ENCODE results near the gene GARIN3.

Gene GARIN3

GRCh38 chr5:157157293-157157891, 8.7 kb downstream of the GARIN3 start (continued):
- TF ChIP-seq ZBTB49 (tag by site-specific recombination; IDR thresholded peaks at IDR 0.05; ENCODE audit: low read depth) (no peak), MEIS1 (CRISPR knock-in tag; IDR thresholded peaks at IDR 0.05; ENCODE audit: borderline replicate concordance) (no peak), ZNF335 (tag by site-specific recombination; conservative IDR thresholded peaks at IDR 0.05) (no peak), ZNF776 (tag by site-specific recombination; IDR thresholded peaks at IDR 0.05; ENCODE audit: borderline replicate concordance) (no peak), ZBTB11 (tag by site-specific recombination; conservative IDR thresholded peaks at IDR 0.05; ENCODE audit: low read depth) (peak; percentile 58), KLF10 (tag by site-specific recombination; IDR thresholded peaks at IDR 0.05) (no peak), ZNF514 (tag by site-specific recombination; IDR thresholded peaks at IDR 0.05) (no peak), ZNF274 (IDR thresholded peaks at IDR 0.05; ENCODE audit: low read length) (no peak), ZNF274 (tag by site-specific recombination; IDR thresholded peaks at IDR 0.05; ENCODE audit: borderline replicate concordance) (no peak), CTCF (tag by site-specific recombination; IDR thresholded peaks at IDR 0.05) (no peak), ZNF202 (tag by site-specific recombination; IDR thresholded peaks at IDR 0.05; ENCODE audit: borderline replicate concordance) (peak; percentile 58; the same call in 1 of the 2 replicates), ZNF664 (tag by site-specific recombination; IDR thresholded peaks at IDR 0.05) (peak; percentile 15; the same call in 1 of the 2 replicates), ZNF398 (tag by site-specific recombination; IDR thresholded peaks at IDR 0.05) (no peak), ATF2 (tag by site-specific recombination; IDR thresholded peaks at IDR 0.05; ENCODE audit: low read depth) (no peak), PRDM1 (tag by site-specific recombination; IDR thresholded peaks at IDR 0.05) (no peak), REST (tag by site-specific recombination; IDR thresholded peaks at IDR 0.05) (no peak), ZNF341 (tag by site-specific recombination; IDR thresholded peaks at IDR 0.05; ENCODE audit: low read depth) (no peak), ELK4 (IDR thresholded peaks at IDR 0.05; ENCODE audit: borderline replicate concordance, low read depth, low read length) (no peak), ZNF266 (tag by site-specific recombination; IDR thresholded peaks at IDR 0.05; ENCODE audit: low read depth) (peak; percentile 33; the same call in 1 of the 2 replicates), ZNF624 (tag by site-specific recombination; IDR thresholded peaks at IDR 0.05) (no peak), ZNF223 (tag by site-specific recombination; IDR thresholded peaks at IDR 0.05) (no peak), ZNF214 (tag by site-specific recombination; IDR thresholded peaks at IDR 0.05; ENCODE audit: borderline replicate concordance) (no peak), ZFP3 (tag by site-specific recombination; IDR thresholded peaks at IDR 0.05; ENCODE audit: low read depth) (no peak)

All from HEK293 (cell line).